ENCODE results near the gene HADHB. TPM values are rescaled to one million over a fixed set of nuclear protein-coding genes. Genes with fewer than 3 reads are reported as not detected.

HADHB gene
- polyA plus RNA-seq, 1 of the 3 experiments (the other 2 are of a cell fraction), result 108 TPM

DNA sequence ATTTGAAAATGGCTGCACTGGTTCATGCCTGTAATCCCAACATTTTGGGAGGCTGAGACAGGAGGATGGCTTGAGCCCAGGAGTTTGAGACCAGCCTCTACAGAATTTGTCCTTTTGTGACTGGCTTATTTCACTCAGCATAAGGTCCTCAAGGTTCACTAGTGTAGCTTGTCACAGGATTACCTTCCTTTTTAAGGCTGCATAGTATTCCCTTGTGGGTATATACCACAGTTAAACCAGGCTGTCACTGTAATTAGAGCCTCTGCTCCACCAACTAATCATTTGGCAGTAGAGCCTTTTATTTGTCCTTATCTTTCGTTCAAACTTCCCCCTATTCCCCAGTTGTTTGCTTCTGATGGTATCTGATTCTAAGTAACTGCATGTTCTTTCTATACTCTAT, 50.8 kb downstream of the HADHB start:
- Histone ChIP-seq H3K36me3 (replicated peaks in 1 of 2; ENCODE audit: control insufficient read depth in 1 of 2, insufficient read depth in 2 of 2, low read length in 1 of 2) (no peaks in the 10 kb centered on the region), H3K9ac (no peak overlapping the region), H3F3A (replicated peaks; ENCODE audit: insufficient read depth) (no peaks in the 10 kb centered on the region), H3K9me2 (no peaks in the 10 kb centered on the region), H3K79me2 (ENCODE audit: insufficient read depth) (no peaks in the 10 kb centered on the region), H3K4me2 (no peak overlapping the region), H4K20me1 (ENCODE audit: insufficient read depth) (no peaks in the 10 kb centered on the region), H3K4me1 (ENCODE audit: control insufficient read depth in 1 of 2, insufficient read depth in 2 of 2, low read depth in 1 of 2, low read length in 1 of 2) (peaks cover 0 to 2% of the 10 kb centered on the region in 2 experiments; a peak in 1 of 4 replicates), H2AFZ (ENCODE audit: low read depth) (no peak overlapping the region), H3K9me3 (no peaks in the 10 kb centered on the region), H3K27ac (ENCODE audit: low read depth in 2 of 2, low read length in 1 of 2) (no peak overlapping the region), H3K27me3 (ENCODE audit: insufficient read depth) (no peaks in the 10 kb centered on the region), H3K4me3 (ENCODE audit: low read depth in 2 of 2, low read length in 1 of 2) (no peak overlapping the region)
- CTCF ChIA-PET, result no interaction called here
- no peak for DNase-seq
- TF ChIP-seq MXI1 (IDR thresholded peaks at IDR 0.05; ENCODE audit: low read depth, low read length) (no peak), EP300 (IDR thresholded peaks at IDR 0.05; ENCODE audit: borderline replicate concordance in 1 of 2, low read depth in 1 of 2, low read length in 1 of 2) (no peak), FOXM1 (IDR thresholded peaks at IDR 0.05; ENCODE audit: low read depth) (no peak), POLR2AphosphoS5 (IDR thresholded peaks at IDR 0.05; ENCODE audit: low read depth, low read length) (no peak), EZH2phosphoT487 (IDR thresholded peaks at IDR 0.05; ENCODE audit: borderline replicate concordance, low read depth) (no peak), YY1 (IDR thresholded peaks at IDR 0.05; ENCODE audit: low read depth) (no peak), FOXJ3 (CRISPR knock-in tag; IDR thresholded peaks at IDR 0.05) (no peak), NFIC (IDR thresholded peaks at IDR 0.05; ENCODE audit: borderline replicate concordance) (no peak), GABPA (IDR thresholded peaks at IDR 0.05; ENCODE audit: low read depth) (no peak), NRF1 (IDR thresholded peaks at IDR 0.05; ENCODE audit: low read depth, low read length) (no peak), JUND (IDR thresholded peaks at IDR 0.05) (no peak), RCOR1 (IDR thresholded peaks at IDR 0.05; ENCODE audit: low read length) (no peak), RAD21 (IDR thresholded peaks at IDR 0.05; ENCODE audit: low read length) (no peak)
- TF ChIP-seq, protein P1, sequence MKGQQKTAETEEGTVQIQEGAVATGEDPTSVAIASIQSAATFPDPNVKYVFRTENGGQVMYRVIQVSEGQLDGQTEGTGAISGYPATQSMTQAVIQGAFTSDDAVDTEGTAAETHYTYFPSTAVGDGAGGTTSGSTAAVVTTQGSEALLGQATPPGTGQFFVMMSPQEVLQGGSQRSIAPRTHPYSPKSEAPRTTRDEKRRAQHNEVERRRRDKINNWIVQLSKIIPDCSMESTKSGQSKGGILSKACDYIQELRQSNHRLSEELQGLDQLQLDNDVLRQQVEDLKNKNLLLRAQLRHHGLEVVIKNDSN (IDR thresholded peaks at IDR 0.05; ENCODE audit: borderline replicate concordance, low read depth), result no peak
- TF ChIP-seq, protein P2, sequence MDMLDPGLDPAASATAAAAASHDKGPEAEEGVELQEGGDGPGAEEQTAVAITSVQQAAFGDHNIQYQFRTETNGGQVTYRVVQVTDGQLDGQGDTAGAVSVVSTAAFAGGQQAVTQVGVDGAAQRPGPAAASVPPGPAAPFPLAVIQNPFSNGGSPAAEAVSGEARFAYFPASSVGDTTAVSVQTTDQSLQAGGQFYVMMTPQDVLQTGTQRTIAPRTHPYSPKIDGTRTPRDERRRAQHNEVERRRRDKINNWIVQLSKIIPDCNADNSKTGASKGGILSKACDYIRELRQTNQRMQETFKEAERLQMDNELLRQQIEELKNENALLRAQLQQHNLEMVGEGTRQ (IDR thresholded peaks at IDR 0.05; ENCODE audit: borderline replicate concordance, low read depth, low read length), result no peak
- TF ChIP-seq, protein P3, sequence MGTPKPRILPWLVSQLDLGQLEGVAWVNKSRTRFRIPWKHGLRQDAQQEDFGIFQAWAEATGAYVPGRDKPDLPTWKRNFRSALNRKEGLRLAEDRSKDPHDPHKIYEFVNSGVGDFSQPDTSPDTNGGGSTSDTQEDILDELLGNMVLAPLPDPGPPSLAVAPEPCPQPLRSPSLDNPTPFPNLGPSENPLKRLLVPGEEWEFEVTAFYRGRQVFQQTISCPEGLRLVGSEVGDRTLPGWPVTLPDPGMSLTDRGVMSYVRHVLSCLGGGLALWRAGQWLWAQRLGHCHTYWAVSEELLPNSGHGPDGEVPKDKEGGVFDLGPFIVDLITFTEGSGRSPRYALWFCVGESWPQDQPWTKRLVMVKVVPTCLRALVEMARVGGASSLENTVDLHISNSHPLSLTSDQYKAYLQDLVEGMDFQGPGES (IDR thresholded peaks at IDR 0.05; ENCODE audit: low read depth, low read length), result no peak
- TF ChIP-seq, protein P4, sequence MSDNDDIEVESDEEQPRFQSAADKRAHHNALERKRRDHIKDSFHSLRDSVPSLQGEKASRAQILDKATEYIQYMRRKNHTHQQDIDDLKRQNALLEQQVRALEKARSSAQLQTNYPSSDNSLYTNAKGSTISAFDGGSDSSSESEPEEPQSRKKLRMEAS (IDR thresholded peaks at IDR 0.05; ENCODE audit: low read depth), result no peak
- POLR2A ChIA-PET, result no interaction called here
- 22% methylated on average over 1 of the region's 1 CpG for WGBS (ENCODE audit: low lambda C conversion rate)
